H9 (cell line): ENCODE results near the gene HDAC3. TPM values are rescaled to one million over a fixed set of nuclear protein-coding genes. Genes with fewer than 3 reads are reported as not detected.

Experiments used
- DNase-seq: peaks from one replicate; pipeline ENCODE4 v3.0.0-alpha.2; 2017
- H2AFZ ChIP-seq: one replicate; pipeline ENCODE4 v1.6.1; 2013; ENCODE audit warnings: mild to moderate bottlenecking, low read length, control low read depth, moderate library complexity
- H2AK5ac ChIP-seq: 2 replicates; pipeline ENCODE4 v1.6.1; 2013; ENCODE audit warnings: low read length, control low read depth, mixed read lengths; ENCODE audit not compliant: insufficient read length
- H2BK120ac ChIP-seq: one replicate; pipeline ENCODE4 v1.6.1; 2013; ENCODE audit warnings: low read depth, mild to moderate bottlenecking, low read length, control low read depth, inconsistent platforms; ENCODE audit not compliant: poor library complexity, severe bottlenecking
- H2BK12ac ChIP-seq: 2 replicates; pipeline ENCODE4 v1.6.1; 2013; ENCODE audit warnings: low read length, control low read depth, mixed read lengths, low read depth; ENCODE audit not compliant: insufficient read length
- H2BK15ac ChIP-seq: 2 replicates; pipeline ENCODE4 v1.6.1; 2013; ENCODE audit warnings: low read depth, low read length, control low read depth
- H2BK20ac ChIP-seq: one replicate; pipeline ENCODE4 v1.6.1; 2013; ENCODE audit warnings: low read depth, mild to moderate bottlenecking, low read length, control low read depth, inconsistent platforms; ENCODE audit not compliant: poor library complexity, severe bottlenecking
- H2BK5ac ChIP-seq: 2 replicates; pipeline ENCODE4 v1.6.1; 2013; ENCODE audit warnings: low read length, control low read depth, mixed read lengths; ENCODE audit not compliant: insufficient read length
- H3K14ac ChIP-seq: 2 replicates; pipeline ENCODE4 v1.6.1; 2013; ENCODE audit warnings: low read length, control low read depth; ENCODE audit not compliant: insufficient read depth
- H3K18ac ChIP-seq: 2 replicates; pipeline ENCODE4 v1.6.1; 2013; ENCODE audit warnings: low read depth, mild to moderate bottlenecking, mixed read lengths, low read length, control low read depth; ENCODE audit not compliant: insufficient read length
- H3K23ac ChIP-seq: 2 replicates; pipeline ENCODE4 v1.6.1; 2013; ENCODE audit warnings: low read length, control low read depth, mixed read lengths, low read depth; ENCODE audit not compliant: insufficient read length
- H3K23me2 ChIP-seq: 2 replicates; pipeline ENCODE4 v1.6.1; 2013; ENCODE audit warnings: low read depth, mild to moderate bottlenecking, mixed read lengths, low read length, control low read depth; ENCODE audit not compliant: insufficient read length, poor library complexity, severe bottlenecking
- H3K27ac ChIP-seq: 2 replicates; pipeline ENCODE4 v1.5.1; 2013; ENCODE audit warnings: low read length, control low read depth, mixed read lengths, low read depth; ENCODE audit not compliant: insufficient read length
- H3K27me3 ChIP-seq: 2 replicates; pipeline ENCODE4 v1.6.1; 2013; ENCODE audit warnings: low read length, control low read depth, inconsistent platforms; ENCODE audit not compliant: insufficient read depth
- H3K4ac ChIP-seq: 2 replicates; pipeline ENCODE4 v1.6.1; 2013; ENCODE audit warnings: low read depth, mild to moderate bottlenecking, control low read depth, inconsistent platforms, low read length, moderate library complexity
- H3K4me1 ChIP-seq: 2 replicates; pipeline ENCODE4 v1.6.1; 2013; ENCODE audit warnings: low read length, control low read depth, inconsistent platforms; ENCODE audit not compliant: insufficient read depth
- H3K4me2 ChIP-seq: 2 replicates; pipeline ENCODE4 v1.6.1; 2013; ENCODE audit warnings: low read length, control low read depth, mixed read lengths; ENCODE audit not compliant: insufficient read length, insufficient read depth
- H3K56ac ChIP-seq: 2 replicates; pipeline ENCODE4 v1.6.1; 2013; ENCODE audit warnings: low read depth, mild to moderate bottlenecking, mixed read lengths, low read length, control low read depth; ENCODE audit not compliant: insufficient read length
- H3K79me1 ChIP-seq: 2 replicates; pipeline ENCODE4 v1.6.1; 2013; ENCODE audit warnings: low read depth, mild to moderate bottlenecking, moderate library complexity, low read length, control low read depth, inconsistent platforms; ENCODE audit not compliant: insufficient read depth, poor library complexity, severe bottlenecking
- H3K79me2 ChIP-seq: 2 replicates; pipeline ENCODE4 v1.6.1; 2013; ENCODE audit warnings: low read length, control low read depth, inconsistent platforms; ENCODE audit not compliant: insufficient read depth
- H3K9ac ChIP-seq: 2 replicates; pipeline ENCODE4 v1.6.1; 2013; ENCODE audit warnings: low read length, control low read depth, mixed read lengths; ENCODE audit not compliant: insufficient read length; ENCODE audit errors: extremely low read depth
- H3K9me3 ChIP-seq: one replicate; pipeline ENCODE4 v1.6.1; 2013; ENCODE audit warnings: low read depth, low read length, inconsistent platforms; ENCODE audit not compliant: control insufficient read depth
- H3T11ph ChIP-seq: one replicate; pipeline ENCODE4 v1.6.1; 2013; ENCODE audit warnings: mild to moderate bottlenecking, low read length, control low read depth, inconsistent platforms
- H4K20me1 ChIP-seq: one replicate; pipeline ENCODE4 v1.6.1; 2013; ENCODE audit not compliant: control insufficient read depth, insufficient read length, insufficient read depth
- H4K5ac ChIP-seq: 2 replicates; pipeline ENCODE4 v1.6.1; 2013; ENCODE audit warnings: low read depth, mild to moderate bottlenecking, mixed read lengths, low read length, control low read depth; ENCODE audit not compliant: insufficient read length
- H4K8ac ChIP-seq: replicated peaks from 2 replicates; pipeline ENCODE4 v1.6.1; 2013; ENCODE audit warnings: low read length, control low read depth, mixed read lengths, low read depth; ENCODE audit not compliant: insufficient read length
- H4K91ac ChIP-seq: 2 replicates; pipeline ENCODE4 v1.6.1; 2013; ENCODE audit warnings: low read depth, mild to moderate bottlenecking, moderate library complexity, mixed read lengths, low read length, control low read depth; ENCODE audit not compliant: insufficient read length
- H3K27ac Mint-ChIP-seq, 3 experiments: 2 replicates in 2 of 3; 3 replicates in 1 of 3; pipeline ENCODE4 v1.8.0; 2020 to 2021; ENCODE audit warnings: mixed read lengths in 3 of 3, mild to moderate bottlenecking in 1 of 3, moderate library complexity in 1 of 3
- H3K27me3 Mint-ChIP-seq: 2 replicates; pipeline ENCODE4 v1.8.0; 2021; ENCODE audit warnings: low read depth, mild to moderate bottlenecking, moderate library complexity, mixed read lengths
- H3K36me3 Mint-ChIP-seq, 3 experiments: 2 replicates in 2 of 3; 3 replicates in 1 of 3; pipeline ENCODE4 v1.8.0; 2020 to 2021; ENCODE audit warnings: low read depth in 3 of 3, mixed read lengths in 3 of 3; ENCODE audit not compliant: insufficient read depth in 1 of 3
- H3K4me1 Mint-ChIP-seq, 2 experiments: 2 replicates each; pipeline ENCODE4 v1.8.0; 2020; ENCODE audit warnings: mixed read lengths in 2 of 2
- H3K4me3 Mint-ChIP-seq, 2 experiments: 2 replicates in 1 of 2; 3 replicates in 1 of 2; pipeline ENCODE4 v1.8.0; 2020 to 2021; ENCODE audit warnings: mild to moderate bottlenecking in 2 of 2, mixed read lengths in 2 of 2, moderate library complexity in 1 of 2
- H3K9me3 Mint-ChIP-seq, 2 experiments: 2 replicates in 1 of 2; 3 replicates in 1 of 2; pipeline ENCODE4 v1.8.0; 2020; ENCODE audit warnings: mild to moderate bottlenecking in 2 of 2, mixed read lengths in 2 of 2, moderate library complexity in 1 of 2
- WGBS: extraction: QIAGEN DNeasy Blood & Tissue Kit; methylation state at CpG from one replicate; pipeline ENCODE4 v1.1.7; 2013; ENCODE audit warnings: missing lambda C conversion rate, low lambda C conversion rate, mixed read lengths; ENCODE audit not compliant: insufficient read length; ENCODE audit errors: extremely low coverage; 5-methylcytosine and 5-hydroxymethylcytosine counted together
- total RNA-seq: library from RNA; stranded (reverse); gene quantifications from 2 replicates; pipeline ENCODE4 v1.2.1, GENCODE V29; 2021
- TF ChIP-seq, protein P1 (sequence below): fragments of 200-600 bp; sonication (generic); conservative IDR thresholded peaks from 3 replicates; pipeline ENCODE4 v1.8.0; 2021; ENCODE audit warnings: antibody characterized with exemption, mild to moderate bottlenecking

Gene HDAC3
- total RNA-seq, 1 experiment from 2014 or later, result 98.3 TPM

DNA sequence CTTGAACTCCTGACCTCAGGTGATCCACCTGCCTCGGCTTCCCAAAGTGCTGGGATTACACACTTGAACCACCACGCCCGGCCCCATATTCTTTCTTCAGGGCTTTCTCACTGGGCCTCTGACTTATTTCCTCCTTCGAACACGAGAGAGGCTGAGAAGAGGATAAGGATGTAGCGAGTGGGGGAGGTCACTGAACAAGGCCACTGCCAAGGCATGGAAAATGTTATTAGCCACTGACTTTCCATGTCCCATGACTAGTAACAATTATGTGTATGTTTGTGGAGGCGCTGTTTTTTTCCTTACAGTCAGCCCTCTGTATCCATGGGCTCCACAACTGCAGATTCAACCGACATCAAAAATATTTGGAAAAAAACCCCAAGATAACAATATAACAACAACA lies 26.9 kb upstream of the HDAC3 start:
- Histone ChIP-seq H3K9me3 (no peaks in the 10 kb centered on the region), H3T11ph (no peak overlapping the region), H3K27ac (no peak overlapping the region), H2AFZ (no peak overlapping the region), H2BK5ac (no peak overlapping the region), H2AK5ac (no peak overlapping the region), H4K20me1 (no peaks in the 10 kb centered on the region), H3K4me2 (no peak overlapping the region), H4K5ac (no peak overlapping the region), H2BK15ac (no peak overlapping the region), H3K79me1 (no peaks in the 10 kb centered on the region), H2BK120ac (no peak overlapping the region), H3K56ac (no peak overlapping the region), H3K27me3 (no peaks in the 10 kb centered on the region), H3K79me2 (no peaks in the 10 kb centered on the region), H3K9ac (no peak overlapping the region), H2BK12ac (no peak overlapping the region), H2BK20ac (no peak overlapping the region), H3K18ac (no peak overlapping the region), H4K91ac (no peak overlapping the region), H3K23ac (no peak overlapping the region), H3K4ac (no peak overlapping the region), H3K14ac (no peak overlapping the region), H3K23me2 (no peaks in the 10 kb centered on the region), H3K4me1 (no peaks in the 10 kb centered on the region), H4K8ac (no peak overlapping the region)
- DNase-seq, result no peak
- TF ChIP-seq, protein P1, sequence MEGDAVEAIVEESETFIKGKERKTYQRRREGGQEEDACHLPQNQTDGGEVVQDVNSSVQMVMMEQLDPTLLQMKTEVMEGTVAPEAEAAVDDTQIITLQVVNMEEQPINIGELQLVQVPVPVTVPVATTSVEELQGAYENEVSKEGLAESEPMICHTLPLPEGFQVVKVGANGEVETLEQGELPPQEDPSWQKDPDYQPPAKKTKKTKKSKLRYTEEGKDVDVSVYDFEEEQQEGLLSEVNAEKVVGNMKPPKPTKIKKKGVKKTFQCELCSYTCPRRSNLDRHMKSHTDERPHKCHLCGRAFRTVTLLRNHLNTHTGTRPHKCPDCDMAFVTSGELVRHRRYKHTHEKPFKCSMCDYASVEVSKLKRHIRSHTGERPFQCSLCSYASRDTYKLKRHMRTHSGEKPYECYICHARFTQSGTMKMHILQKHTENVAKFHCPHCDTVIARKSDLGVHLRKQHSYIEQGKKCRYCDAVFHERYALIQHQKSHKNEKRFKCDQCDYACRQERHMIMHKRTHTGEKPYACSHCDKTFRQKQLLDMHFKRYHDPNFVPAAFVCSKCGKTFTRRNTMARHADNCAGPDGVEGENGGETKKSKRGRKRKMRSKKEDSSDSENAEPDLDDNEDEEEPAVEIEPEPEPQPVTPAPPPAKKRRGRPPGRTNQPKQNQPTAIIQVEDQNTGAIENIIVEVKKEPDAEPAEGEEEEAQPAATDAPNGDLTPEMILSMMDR, result no peak
- Mint-ChIP-seq H3K4me1 (peaks cover 4 to 12% of the 10 kb centered on the region in 2 experiments), H3K4me3 (no peak overlapping the region), H3K27me3 (no peaks in the 10 kb centered on the region), H3K27ac (no peak overlapping the region), H3K9me3 (no peaks in the 10 kb centered on the region), H3K36me3 (peaks cover 28 to 47% (median 31%) of the 10 kb centered on the region in 3 experiments)
- WGBS, result no CpG with 5 or more reads among the region's 8 CpGs
